ENCODE results near the gene ORM2. TPM values are rescaled to one million over a fixed set of nuclear protein-coding genes. Genes with fewer than 3 reads are reported as not detected.

Gene ORM2
- total RNA-seq, 1 donor from 2014 or later = not detected

- H3K79me2 ChIP-seq (ENCODE audit: low read depth) = no peaks in the 10 kb centered on the region
- H2AFZ ChIP-seq (replicated peaks) = no peak overlapping the region
- no peak for DNase-seq (ENCODE audit: low spot score)
- H3K4me3 ChIP-seq = no peak overlapping the region
- H3K27me3 ChIP-seq = no peaks in the 10 kb centered on the region
- H3K9ac ChIP-seq = no peak overlapping the region
- Mint-ChIP-seq H3K27ac (peak overlapping the region; percentile 93), H3K27me3 (ENCODE audit: insufficient read depth, low read depth) (peaks cover 8% of the 10 kb centered on the region), H3K36me3 (peaks cover 2% of the 10 kb centered on the region), H3K9me3 (no peaks in the 10 kb centered on the region), H3K4me1 (peaks cover 9% of the 10 kb centered on the region), H3K4me3 (no peak overlapping the region)
- no peaks in the 10 kb centered on the region for H3K9me3 ChIP-seq (ENCODE audit: low read depth)
- no peaks in the 10 kb centered on the region for H4K20me1 ChIP-seq (ENCODE audit: low read depth)
- TF ChIP-seq CTCF (IDR thresholded peaks at IDR 0.05) = no peak
- TF ChIP-seq EZH2phosphoT487 (IDR thresholded peaks at IDR 0.05) = no peak
- TF ChIP-seq EZH2 (IDR thresholded peaks at IDR 0.05) = no peak
- peaks cover 8% of the 10 kb centered on the region for H3K4me1 ChIP-seq
- H3K36me3 ChIP-seq = no peaks in the 10 kb centered on the region
- no peak overlapping the region for H3K4me2 ChIP-seq
- H3K27ac ChIP-seq = no peak overlapping the region
- peaks cover 6% of the 10 kb centered on the region for H3F3A ChIP-seq (ENCODE audit: low read depth)
Measured at GRCh38 chr9:114314256-114314867, 15.3 kb upstream of the ORM2 start.

- peaks cover 6% of the 10 kb centered on the region for H3F3A ChIP-seq (ENCODE audit: low read depth)
- H3K9ac ChIP-seq = no peak overlapping the region
- H3K4me2 ChIP-seq = no peak overlapping the region
- no peaks in the 10 kb centered on the region for H3K9me3 ChIP-seq (ENCODE audit: low read depth)
- no peak overlapping the region for H3K4me3 ChIP-seq
- H2AFZ ChIP-seq (replicated peaks) = no peak overlapping the region
- H3K36me3 ChIP-seq = no peaks in the 10 kb centered on the region
- H3K4me1 Mint-ChIP-seq = peaks cover 9% of the 10 kb centered on the region
- no peaks in the 10 kb centered on the region for H3K79me2 ChIP-seq (ENCODE audit: low read depth)
- H3K4me3 Mint-ChIP-seq = no peak overlapping the region
- peaks cover 8% of the 10 kb centered on the region for H3K27me3 Mint-ChIP-seq (ENCODE audit: insufficient read depth, low read depth)
- H3K27ac Mint-ChIP-seq = peak overlapping the region; percentile 93
- H3K9me3 Mint-ChIP-seq = no peaks in the 10 kb centered on the region
- no peaks in the 10 kb centered on the region for H3K27me3 ChIP-seq
- H3K27ac ChIP-seq = no peak overlapping the region
- H4K20me1 ChIP-seq (ENCODE audit: low read depth) = no peaks in the 10 kb centered on the region
- no peaks in the 10 kb centered on the region for H3K36me3 Mint-ChIP-seq
- TF ChIP-seq EZH2phosphoT487 (IDR thresholded peaks at IDR 0.05) (no peak), CTCF (IDR thresholded peaks at IDR 0.05) (no peak), EZH2 (IDR thresholded peaks at IDR 0.05) (no peak)
- no peak for DNase-seq (ENCODE audit: low spot score)
- peaks cover 8% of the 10 kb centered on the region for H3K4me1 ChIP-seq
Measured at GRCh38 chr9:114314881-114315722, 14.6 kb upstream of the ORM2 start.

- H4K20me1 ChIP-seq (ENCODE audit: low read depth) = no peaks in the 10 kb centered on the region
- no peak overlapping the region for H3K27ac ChIP-seq
- no peaks in the 10 kb centered on the region for H3K79me2 ChIP-seq (ENCODE audit: low read depth)
- H3K27me3 Mint-ChIP-seq (ENCODE audit: insufficient read depth, low read depth) = peaks cover 8% of the 10 kb centered on the region
- H3K9ac ChIP-seq = no peak overlapping the region
- no peak overlapping the region for H2AFZ ChIP-seq (replicated peaks)
- H3K4me3 Mint-ChIP-seq = no peak overlapping the region
- H3K27ac Mint-ChIP-seq = no peak overlapping the region
- no peak overlapping the region for H3K4me3 ChIP-seq
- H3K9me3 ChIP-seq (ENCODE audit: low read depth) = no peaks in the 10 kb centered on the region
- no peaks in the 10 kb centered on the region for H3K36me3 Mint-ChIP-seq
- H3K4me1 Mint-ChIP-seq = peaks cover 9% of the 10 kb centered on the region
- peaks cover 6% of the 10 kb centered on the region for H3F3A ChIP-seq (ENCODE audit: low read depth)
- DNase-seq (ENCODE audit: low spot score) = no peak
- H3K36me3 ChIP-seq = no peaks in the 10 kb centered on the region
- TF ChIP-seq EZH2phosphoT487 (IDR thresholded peaks at IDR 0.05) = no peak
- no peak for TF ChIP-seq EZH2 (IDR thresholded peaks at IDR 0.05)
- TF ChIP-seq CTCF (IDR thresholded peaks at IDR 0.05) = no peak
- no peak overlapping the region for H3K4me2 ChIP-seq
- peaks cover 8% of the 10 kb centered on the region for H3K4me1 ChIP-seq
- no peaks in the 10 kb centered on the region for H3K27me3 ChIP-seq
- H3K9me3 Mint-ChIP-seq = no peaks in the 10 kb centered on the region
Measured at GRCh38 chr9:114315723-114316363, 13.8 kb upstream of the ORM2 start.

Measured in neural progenitor cell (in vitro differentiated cells).